PFSK-1 (cell line): ENCODE data around the gene EXPH5.

ENCODE experiments used
- POLR2AphosphoS5 ChIP-seq: IDR thresholded peaks from 2 replicates; pipeline ENCODE4 v1.6.1; 2012; ENCODE audit warnings: low read depth, mild to moderate bottlenecking, control low read depth, low read length, moderate library complexity
- REST ChIP-seq, 2 experiments: IDR thresholded peaks; 2 replicates each; pipeline versions ENCODE4 v1.6.1 to v1.8.0; 2011 to 2012; ENCODE audit warnings: low read depth in 2 of 2, low read length in 2 of 2, control low read depth in 1 of 2, inconsistent platforms in 1 of 2, mild to moderate bottlenecking in 1 of 2, moderate library complexity in 1 of 2; ENCODE audit not compliant: insufficient read depth in 1 of 2
- SIN3A ChIP-seq: IDR thresholded peaks from 2 replicates; pipeline ENCODE4 v1.6.1; 2012; ENCODE audit warnings: mild to moderate bottlenecking, low read length, moderate library complexity, borderline replicate concordance; ENCODE audit not compliant: insufficient read depth
- TAF1 ChIP-seq: IDR thresholded peaks from 2 replicates; pipeline ENCODE4 v1.6.1; 2012; ENCODE audit warnings: low read length, control low read depth, borderline replicate concordance; ENCODE audit not compliant: insufficient read depth

- TF ChIP-seq TAF1 (no peak), POLR2AphosphoS5 (no peak), REST (IDR thresholded peaks at IDR 0.05; ENCODE audit: insufficient read depth in 1 of 2, low read depth in 2 of 2, low read length in 2 of 2) (no peak), SIN3A (no peak)
Measured at GRCh38 chr11:108617055-108617454, 23.5 kb upstream of the EXPH5 start.
